Hindlimb muscle (tissue), 1 donor: Measurements from ENCODE around the gene RSPH9. TPM values are rescaled to one million over a fixed set of nuclear protein-coding genes. Genes with fewer than 3 reads are reported as not detected.
"Not testable (repeated sequence)": the region's sequence is repeated elsewhere in the genome, so short reads cannot be mapped to it uniquely, and the experiment has no call there.

ENCODE experiments used
- DNase-seq: peaks from one replicate; pipeline ENCODE4 v3.0.0-alpha.2; 2013
- polyA plus RNA-seq: library from polyadenylated mRNA; unstranded; fragments of 120-200 nt; gene quantifications from one replicate; pipeline ENCODE4 v1.2.1, GENCODE V29; 2013; ENCODE audit not compliant: insufficient read length

The RSPH9 gene
- polyA plus RNA-seq, 1 donor, result 0.79 TPM

DNA sequence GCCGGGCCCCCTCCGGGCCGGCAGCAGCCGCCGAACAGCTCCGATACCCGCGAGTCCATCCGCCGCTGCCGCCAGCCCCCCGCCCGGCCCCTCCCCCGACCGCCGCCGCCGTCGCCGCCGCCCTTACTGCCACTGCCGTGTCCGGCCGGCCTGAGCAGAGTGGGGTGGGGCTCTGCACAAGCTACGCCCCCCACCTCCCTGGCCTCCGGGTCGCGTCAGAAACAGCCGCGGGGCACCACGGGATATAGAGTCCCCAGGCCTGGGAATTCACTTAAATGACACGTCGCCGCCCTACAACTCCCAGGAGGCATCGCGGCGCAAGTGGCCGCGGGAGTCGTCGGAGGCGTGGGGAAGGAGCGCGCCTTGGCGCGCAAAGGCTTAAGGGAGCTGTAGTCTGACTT is 15.7 kb upstream of the RSPH9 start, which contains the start of gene GTPBP2:
GTPBP2 (minus strand) TSS at position 161 of the 401 bp plus-strand sequence; CDS start at position 59, 102 bp downstream.
- peak; percentile 100 for DNase-seq

- peak; percentile 98 for DNase-seq
These were observed 15.1 kb upstream of the RSPH9 start for GRCh38 chr6:43629505-43630300.

DNA sequence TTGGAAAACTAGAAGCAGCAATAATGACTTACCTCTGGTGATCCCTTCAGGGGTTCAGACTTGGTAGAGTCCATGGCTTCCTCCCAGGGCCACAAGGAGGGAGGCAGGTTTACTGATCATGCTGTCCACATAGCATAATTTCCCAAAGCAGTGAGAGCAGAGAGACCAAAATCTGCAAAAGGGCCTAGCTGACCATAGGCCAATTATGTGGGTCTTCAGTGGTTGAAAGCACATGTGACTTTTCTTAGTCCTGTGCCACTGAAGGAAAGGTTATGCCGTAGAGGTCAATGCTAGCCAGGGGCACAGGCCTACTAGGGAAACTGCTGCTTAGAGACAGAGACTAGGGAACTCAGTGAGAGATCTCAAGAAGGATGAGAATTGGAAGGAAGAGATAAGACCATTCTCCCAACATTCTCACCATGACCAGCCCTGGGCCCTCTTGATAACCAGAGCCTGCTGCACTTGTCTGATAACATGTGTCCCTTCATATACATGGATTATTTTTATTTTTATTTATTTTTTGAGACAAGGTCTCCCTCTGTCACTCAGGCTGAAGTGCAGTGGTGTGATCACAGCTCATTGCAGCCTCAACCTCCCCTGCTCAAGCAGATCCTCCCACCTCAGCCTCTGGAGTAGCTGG is 13.7 kb upstream of the RSPH9 start:
- no peak for DNase-seq

- DNase-seq, result not testable (repeated sequence)
These were observed 11.8 kb upstream of the RSPH9 start for GRCh38 chr6:43633002-43633401.

- DNase-seq, result no peak
These were observed 10.0 kb upstream of the RSPH9 start for GRCh38 chr6:43634702-43635303.

DNA sequence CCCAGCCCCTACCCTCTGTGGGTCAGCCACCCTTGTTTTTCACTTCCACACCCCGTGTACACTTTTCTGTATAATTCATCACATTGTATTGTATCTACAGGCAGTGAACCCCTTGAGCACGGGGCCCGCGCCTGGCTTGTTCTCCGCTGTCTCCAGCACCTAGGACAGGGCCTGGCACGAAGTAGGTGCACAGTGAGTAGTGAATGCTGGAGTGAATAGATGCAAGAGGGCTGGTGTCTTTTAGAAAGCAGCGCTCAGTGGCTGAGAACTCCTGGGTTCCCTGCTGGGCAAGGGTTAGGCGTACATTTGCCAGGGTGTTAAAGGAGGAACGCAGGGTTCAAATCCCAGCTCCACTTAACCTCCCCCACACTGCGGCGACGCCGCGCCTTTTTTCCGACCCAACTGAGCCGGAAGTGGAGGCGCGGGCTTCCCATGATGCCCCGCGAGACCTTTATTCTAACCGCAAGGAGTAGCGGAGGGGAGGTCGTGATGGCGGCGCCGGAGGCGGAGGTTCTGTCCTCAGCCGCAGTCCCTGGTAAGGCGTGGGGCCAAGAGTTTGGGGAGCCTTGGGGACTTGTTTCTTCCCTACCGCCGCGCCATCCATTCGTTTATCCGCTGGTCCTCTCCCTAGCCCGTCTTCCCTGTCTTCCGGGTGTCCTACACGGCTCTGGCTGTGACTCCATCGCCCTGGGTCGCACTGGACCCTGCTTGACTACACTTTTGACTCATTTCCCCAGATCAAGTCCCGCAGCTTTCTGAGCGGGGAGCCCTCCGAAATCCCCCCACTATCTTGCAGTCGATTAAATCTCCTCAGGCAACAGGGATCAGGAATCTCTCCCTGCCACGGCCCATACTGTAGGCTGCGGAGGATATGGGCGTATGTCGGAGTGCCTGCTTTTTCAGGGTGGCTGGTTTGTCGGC is 9.2 kb upstream of the RSPH9 start, which contains the start of gene MAD2L1BP:
MAD2L1BP (plus strand) TSS at position 454 of the 921 bp plus-strand sequence; CDS start at position 490, 36 bp downstream.
- DNase-seq, result peak; percentile 87

DNA sequence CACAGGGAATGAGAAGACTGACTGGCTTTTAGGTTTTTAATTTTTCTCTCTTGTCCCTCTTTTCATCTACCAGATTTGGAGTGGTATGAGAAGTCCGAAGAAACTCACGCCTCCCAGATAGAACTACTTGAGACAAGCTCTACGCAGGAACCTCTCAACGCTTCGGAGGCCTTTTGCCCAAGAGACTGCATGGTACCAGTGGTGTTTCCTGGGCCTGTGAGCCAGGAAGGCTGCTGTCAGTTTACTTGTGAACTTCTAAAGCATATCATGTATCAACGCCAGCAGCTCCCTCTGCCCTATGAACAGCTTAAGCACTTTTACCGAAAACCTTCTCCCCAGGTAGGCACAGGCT is 8.6 kb upstream of the RSPH9 start:
- no peak for DNase-seq

- DNase-seq, result no peak
These were observed 4.6 kb upstream of the RSPH9 start for GRCh38 chr6:43639984-43640800.

- DNase-seq, result no peak
These were observed 753 bp downstream of the RSPH9 start for GRCh38 chr6:43645613-43645964.

DNA sequence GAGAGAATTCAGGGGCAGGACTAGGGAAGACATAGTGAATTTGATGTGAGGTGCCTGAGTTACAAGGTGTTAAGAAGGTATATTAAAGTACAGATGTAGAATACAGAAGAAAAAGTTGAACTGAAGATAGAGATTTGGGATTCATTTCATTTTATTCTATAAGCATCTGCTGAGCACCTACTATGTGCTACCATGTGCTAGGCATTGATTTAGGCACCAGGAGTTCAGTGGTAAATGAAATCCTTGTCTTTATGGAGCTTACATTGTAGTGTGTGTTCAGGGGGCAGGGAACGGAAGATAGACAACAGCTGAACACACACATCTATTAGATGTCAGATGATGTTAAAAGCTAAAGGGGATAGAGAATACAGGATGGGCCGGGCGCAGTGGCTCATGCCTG is 2.8 kb downstream of the RSPH9 start:
- DNase-seq, result no peak

DNA sequence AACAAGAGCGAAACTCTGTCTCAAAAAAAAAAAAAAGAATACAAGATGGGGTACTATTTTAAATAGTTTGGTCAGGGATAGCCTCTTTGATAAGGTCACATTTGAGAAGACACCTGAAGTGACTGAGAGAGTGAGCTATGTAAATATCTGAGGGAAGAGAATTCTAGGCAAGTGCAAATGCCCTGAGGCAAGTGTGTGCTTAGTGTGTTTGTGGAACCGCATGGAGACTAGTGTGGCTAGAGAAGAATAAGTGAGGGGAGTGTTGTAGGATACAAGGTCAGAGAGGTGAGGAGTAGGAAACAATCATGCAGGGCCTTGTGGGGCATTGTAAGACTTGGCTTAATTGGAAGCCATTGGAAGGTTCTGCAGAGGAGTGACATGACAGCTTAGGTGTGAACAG is 3.4 kb downstream of the RSPH9 start:
- DNase-seq, result no peak

- not testable (repeated sequence) for DNase-seq
These were observed 8.0 kb downstream of the RSPH9 start for GRCh38 chr6:43652822-43653221.

DNA sequence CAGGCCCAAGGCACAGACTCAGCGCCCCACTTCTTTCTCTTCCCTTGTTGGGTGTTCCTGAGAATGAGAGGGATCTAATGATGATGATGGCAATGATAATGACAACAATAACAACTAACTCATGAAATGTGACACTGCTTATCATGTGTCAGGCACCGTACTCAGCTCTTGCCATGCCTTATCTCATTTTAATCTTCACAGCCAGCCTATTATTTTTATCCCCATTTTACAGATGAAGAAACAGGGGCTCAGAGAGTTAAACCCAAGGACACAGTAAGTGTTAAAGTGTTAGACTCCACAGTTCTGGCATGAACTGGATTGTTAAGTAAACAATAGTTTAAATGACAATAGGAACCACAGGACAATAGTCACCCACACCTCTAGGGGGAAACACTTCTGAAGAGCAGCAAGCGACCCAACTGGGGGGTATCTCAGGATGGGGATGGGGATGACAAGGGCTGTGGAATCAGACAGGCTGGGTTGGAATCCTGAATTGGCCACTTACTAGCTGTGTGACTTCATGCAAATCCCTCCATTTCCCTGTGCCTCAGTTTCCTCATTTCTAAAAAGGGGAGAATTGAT is 12.5 kb downstream of the RSPH9 start:
- no peak for DNase-seq

- DNase-seq, result no peak
These were observed 13.3 kb downstream of the RSPH9 start for GRCh38 chr6:43658161-43658560.

- DNase-seq, result not testable (repeated sequence)
These were observed 18.1 kb downstream of the RSPH9 start for GRCh38 chr6:43662948-43663347.

- no peak for DNase-seq
These were observed 20.5 kb downstream of the RSPH9 start for GRCh38 chr6:43665376-43665775.

GRCh38 chr6:43666196-43666920 is 21.5 kb downstream of the RSPH9 start:
- DNase-seq, result no peak

DNA sequence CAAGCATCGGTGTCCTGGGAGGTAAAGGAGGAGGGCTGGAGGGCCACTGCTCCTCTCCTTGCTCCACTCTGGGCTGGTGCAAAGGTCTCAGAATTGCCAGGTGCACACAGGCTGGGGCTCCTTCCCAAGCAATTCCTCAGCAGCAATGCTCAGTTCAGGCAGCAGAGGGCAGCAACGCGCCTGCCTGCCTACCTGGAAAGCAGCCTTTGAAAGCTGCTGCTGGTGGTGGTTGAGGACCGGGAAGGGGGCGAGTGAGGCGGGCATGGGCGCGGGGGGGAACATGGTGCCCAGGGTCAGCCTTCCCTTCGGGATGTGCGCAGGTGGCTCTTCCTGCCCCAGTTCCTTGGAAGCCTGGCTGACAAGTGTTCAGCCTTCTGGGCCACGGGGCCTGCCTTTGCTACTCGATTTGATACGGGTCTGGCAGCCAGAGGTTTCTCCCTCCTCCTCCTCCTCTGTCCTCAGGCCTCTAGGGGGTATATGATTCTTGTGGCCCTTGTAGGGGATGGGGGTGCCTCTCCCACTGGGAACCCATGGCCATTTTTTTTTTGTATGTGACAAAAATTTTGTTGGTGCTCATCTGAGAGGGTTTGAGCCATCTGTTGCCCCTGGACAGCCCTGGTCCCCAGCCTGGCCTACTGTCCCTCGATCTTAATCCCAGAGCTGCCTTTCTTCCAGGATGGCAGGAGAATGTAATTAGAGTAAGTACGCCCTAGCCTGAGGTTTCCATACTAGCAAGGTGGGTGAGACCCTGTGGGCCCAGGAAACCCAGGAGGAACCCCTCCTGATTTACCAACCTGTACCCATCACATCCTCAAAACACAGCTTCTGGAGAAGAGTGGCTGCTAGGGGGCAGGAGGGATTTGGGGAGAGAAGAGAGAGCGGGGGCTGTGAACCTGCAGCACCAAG is 22.7 kb downstream of the RSPH9 start:
- peak; percentile 82 for DNase-seq
